Measurements from ENCODE around the gene ADAT2. TPM values are rescaled to one million over a fixed set of nuclear protein-coding genes. Genes with fewer than 3 reads are reported as not detected.

Gene ADAT2
- total RNA-seq, 4 donors from 2014 or later: 3.5 to 12.0 (median 6.7) TPM

DNA sequence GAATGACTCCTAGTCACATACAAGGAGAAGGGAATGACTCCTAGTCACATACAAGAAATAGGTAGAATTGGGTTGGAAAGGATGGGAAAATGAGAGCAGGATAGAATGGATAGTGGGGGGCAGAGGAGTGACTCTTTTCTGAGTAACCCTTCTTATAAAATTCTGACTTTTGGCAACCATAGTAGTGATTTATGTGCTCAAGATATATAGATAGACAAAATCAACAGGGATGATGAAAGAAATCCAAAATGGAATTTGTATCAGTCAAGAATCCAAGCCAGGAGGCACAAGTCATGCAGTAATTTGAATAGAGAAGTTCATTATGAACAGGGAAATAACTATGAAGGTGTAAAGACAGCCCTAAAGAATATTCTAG, 41.7 kb downstream of the ADAT2 start:
- H3K4me3 ChIP-seq: no peak overlapping the region

DNA sequence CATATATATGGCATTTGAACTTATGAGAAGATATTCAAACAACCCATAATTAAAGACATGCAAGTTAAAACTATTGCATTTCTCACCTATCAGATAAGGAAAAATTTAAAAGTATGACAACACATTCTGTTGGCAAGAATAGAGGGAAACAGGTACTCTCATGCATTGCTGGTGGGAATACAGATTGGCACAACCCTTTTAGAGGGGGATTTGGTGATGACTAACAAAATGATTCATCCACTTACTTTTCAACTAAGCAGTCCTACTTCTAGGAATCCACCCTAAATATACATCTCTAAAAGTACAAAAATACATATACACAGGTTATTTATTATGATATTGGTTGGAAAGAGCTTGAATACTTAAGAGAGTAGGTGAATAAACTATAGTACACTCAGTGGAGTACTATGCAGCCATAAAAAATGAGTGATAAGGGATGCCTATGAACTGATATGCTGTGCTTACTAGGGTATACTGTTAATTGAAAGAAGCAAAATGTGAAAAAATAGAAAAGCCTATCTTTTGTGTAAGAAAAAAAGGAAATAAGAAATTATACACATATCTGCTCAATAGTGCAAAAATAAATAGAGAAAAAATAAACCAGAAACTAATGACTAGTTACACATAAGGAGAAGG, 42.2 kb downstream of the ADAT2 start:
- Histone ChIP-seq H3K36me3 (no peaks in the 10 kb centered on the region), H3K27ac (no peak overlapping the region), H3K27me3 (no peaks in the 10 kb centered on the region), H3K9me3 (no peaks in the 10 kb centered on the region), H3K4me3 (no peak overlapping the region), H3K4me1 (peaks cover 0 to 7% (median 4%) of the 10 kb centered on the region in 3 donors)
- intact Hi-C loops (cut with DNase I): no loop called here
- DNase-seq: no peak
- TF ChIP-seq, protein P1, sequence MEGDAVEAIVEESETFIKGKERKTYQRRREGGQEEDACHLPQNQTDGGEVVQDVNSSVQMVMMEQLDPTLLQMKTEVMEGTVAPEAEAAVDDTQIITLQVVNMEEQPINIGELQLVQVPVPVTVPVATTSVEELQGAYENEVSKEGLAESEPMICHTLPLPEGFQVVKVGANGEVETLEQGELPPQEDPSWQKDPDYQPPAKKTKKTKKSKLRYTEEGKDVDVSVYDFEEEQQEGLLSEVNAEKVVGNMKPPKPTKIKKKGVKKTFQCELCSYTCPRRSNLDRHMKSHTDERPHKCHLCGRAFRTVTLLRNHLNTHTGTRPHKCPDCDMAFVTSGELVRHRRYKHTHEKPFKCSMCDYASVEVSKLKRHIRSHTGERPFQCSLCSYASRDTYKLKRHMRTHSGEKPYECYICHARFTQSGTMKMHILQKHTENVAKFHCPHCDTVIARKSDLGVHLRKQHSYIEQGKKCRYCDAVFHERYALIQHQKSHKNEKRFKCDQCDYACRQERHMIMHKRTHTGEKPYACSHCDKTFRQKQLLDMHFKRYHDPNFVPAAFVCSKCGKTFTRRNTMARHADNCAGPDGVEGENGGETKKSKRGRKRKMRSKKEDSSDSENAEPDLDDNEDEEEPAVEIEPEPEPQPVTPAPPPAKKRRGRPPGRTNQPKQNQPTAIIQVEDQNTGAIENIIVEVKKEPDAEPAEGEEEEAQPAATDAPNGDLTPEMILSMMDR (IDR thresholded peaks at IDR 0.05): no peak
- no peak for TF ChIP-seq POLR2A (IDR thresholded peaks at IDR 0.05)

More for the DNA sequence above, 41.7 kb downstream of the ADAT2 start:
- no peak overlapping the region for H3K27ac ChIP-seq
- H3K9me3 ChIP-seq: no peaks in the 10 kb centered on the region
- DNase-seq: no peak
- H3K36me3 ChIP-seq: no peaks in the 10 kb centered on the region
- no peaks in the 10 kb centered on the region for H3K27me3 ChIP-seq
- TF ChIP-seq, protein P1 (IDR thresholded peaks at IDR 0.05): no peak
- H3K4me1 ChIP-seq: peaks cover 0 to 7% (median 4%) of the 10 kb centered on the region in 3 donors
- intact Hi-C loops (cut with DNase I): no loop called here

DNA sequence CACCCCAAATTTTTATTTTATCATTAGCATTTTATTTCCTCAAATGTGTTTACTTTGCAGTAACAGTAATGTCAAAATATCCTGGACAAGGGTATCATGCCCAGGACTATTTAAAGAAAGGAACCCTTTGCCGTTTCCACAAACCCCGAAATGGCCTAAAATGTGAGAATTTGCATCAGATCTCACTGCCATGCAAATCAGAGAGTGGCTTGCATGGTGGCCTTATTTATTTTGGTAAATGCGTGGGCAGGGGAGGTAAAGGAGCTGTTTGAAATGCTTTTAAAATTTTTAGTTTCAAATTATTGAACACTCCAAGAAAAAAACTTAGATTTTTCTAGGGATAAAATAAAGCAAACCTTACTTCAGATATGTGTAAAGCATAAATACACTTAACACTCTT, 43.8 kb downstream of the ADAT2 start:
- intact Hi-C loops (cut with DNase I): no loop called here
- no peak for DNase-seq
- no peak overlapping the region for H3K4me3 ChIP-seq
- H3K27me3 ChIP-seq: no peaks in the 10 kb centered on the region
- 67 to 92% methylated on average over 3 of the region's 3 CpGs for WGBS, 2 donors
- H3K27ac ChIP-seq: no peak overlapping the region
- peaks cover 0 to 7% (median 4%) of the 10 kb centered on the region in 3 donors for H3K4me1 ChIP-seq
- TF ChIP-seq, protein P1 (IDR thresholded peaks at IDR 0.05): no peak
- no peak for TF ChIP-seq POLR2A (IDR thresholded peaks at IDR 0.05)
- no peaks in the 10 kb centered on the region for H3K9me3 ChIP-seq
- H3K36me3 ChIP-seq: no peaks in the 10 kb centered on the region

DNA sequence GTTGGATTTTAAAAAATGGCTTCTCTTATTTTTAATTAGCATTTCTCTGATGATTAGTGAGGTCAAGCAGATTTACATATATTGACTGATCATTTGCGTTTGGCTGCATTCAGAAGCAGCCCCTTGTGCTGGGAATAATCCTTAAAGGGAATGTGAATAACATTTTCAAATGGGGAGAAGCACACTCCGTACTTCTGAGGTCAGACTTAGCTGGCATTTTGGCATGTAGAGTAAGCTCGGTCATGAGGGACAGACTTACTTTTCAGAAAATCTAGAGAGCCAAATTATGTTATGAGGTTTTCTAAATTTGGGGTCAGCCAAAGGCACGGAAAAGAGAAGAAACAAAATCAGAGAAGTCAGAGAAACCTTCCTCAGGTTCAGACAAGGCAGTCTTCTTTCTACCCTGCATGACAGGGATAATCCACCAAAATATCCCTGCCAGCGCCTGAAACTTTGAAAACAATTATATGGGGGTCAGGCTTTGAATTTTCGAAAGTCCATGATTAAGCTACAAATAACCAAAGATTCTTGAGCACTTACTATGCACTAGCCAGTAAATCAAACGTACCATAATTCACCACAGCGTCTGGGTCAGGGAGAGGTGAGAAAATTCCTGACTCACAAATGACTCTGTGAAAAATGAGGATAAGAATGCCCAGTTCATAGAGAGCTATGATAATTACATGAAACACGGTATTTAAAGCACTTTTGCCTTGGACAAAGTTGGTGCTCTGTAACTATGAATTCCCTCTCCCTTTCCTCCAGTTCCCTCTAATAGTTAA, 44.9 kb downstream of the ADAT2 start:
- intact Hi-C loops (cut with DNase I): no loop called here
- DNase-seq: no peak
- 70 to 80% methylated on average over 9 of the region's 9 CpGs for WGBS, 2 donors
- no peaks in the 10 kb centered on the region for H3K9me3 ChIP-seq
- TF ChIP-seq, protein P1 (IDR thresholded peaks at IDR 0.05): no peak
- TF ChIP-seq POLR2A (IDR thresholded peaks at IDR 0.05): no peak
- peaks cover 0 to 6% (median 3%) of the 10 kb centered on the region in 3 donors for H3K4me1 ChIP-seq
- no peak overlapping the region for H3K27ac ChIP-seq
- no peaks in the 10 kb centered on the region for H3K27me3 ChIP-seq
- no peak overlapping the region for H3K4me3 ChIP-seq
- H3K36me3 ChIP-seq: no peaks in the 10 kb centered on the region

DNA sequence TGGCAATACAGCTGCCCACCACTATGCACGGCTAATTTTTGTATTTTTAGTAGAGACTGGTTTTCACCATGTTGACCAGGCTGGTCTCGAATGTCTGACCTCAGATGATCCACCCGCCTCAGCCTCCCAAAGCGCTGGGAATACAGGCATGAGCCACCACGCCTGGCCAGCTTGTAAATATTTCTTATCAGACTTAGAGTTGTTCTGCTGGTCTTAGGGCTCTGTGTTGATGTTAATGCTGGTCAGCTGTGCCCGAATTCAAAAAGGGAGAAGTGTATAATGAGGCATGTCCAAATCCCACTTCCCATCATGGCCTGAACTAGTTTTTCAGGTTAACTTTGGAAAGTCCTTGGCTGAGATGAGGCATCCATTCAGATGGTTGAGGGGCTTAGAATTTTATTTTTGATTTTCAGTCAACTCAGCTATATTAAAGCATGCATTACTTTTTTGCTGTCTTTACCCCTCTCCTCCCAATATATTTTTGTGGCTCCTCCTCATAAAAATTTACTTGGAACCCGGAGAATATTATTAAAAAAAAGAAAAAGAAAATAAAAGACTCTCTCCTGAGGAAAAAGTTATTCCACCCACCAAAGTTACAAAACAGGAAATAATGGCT, 47.7 kb downstream of the ADAT2 start:
- no peak overlapping the region for H3K4me3 ChIP-seq
- intact Hi-C loops (cut with DNase I): no loop called here
- H3K36me3 ChIP-seq: no peaks in the 10 kb centered on the region
- no peak overlapping the region for H3K27ac ChIP-seq
- no peak for TF ChIP-seq POLR2A (IDR thresholded peaks at IDR 0.05)
- TF ChIP-seq, protein P1 (IDR thresholded peaks at IDR 0.05): no peak
- DNase-seq: no peak
- no peaks in the 10 kb centered on the region for H3K27me3 ChIP-seq
- peaks cover 0 to 14% (median 4%) of the 10 kb centered on the region in 3 donors for H3K4me1 ChIP-seq
- no peaks in the 10 kb centered on the region for H3K9me3 ChIP-seq
- 87 to 91% methylated on average over 5 to 7 of the region's 7 CpGs for WGBS, 2 donors
